Muscle of back (tissue), 11 donors: Measurements from ENCODE around the gene GULP1. TPM values are rescaled to one million over a fixed set of nuclear protein-coding genes. Genes with fewer than 3 reads are reported as not detected.
"Not testable (repeated sequence)": the region's sequence is repeated elsewhere in the genome, so short reads cannot be mapped to it uniquely, and the experiment has no call there.

Experiments
- DNase-seq, 3 donors: peaks; one replicate each; pipeline versions ENCODE4 v3.0.0 to v3.0.0-alpha.2; 2013
- polyA plus RNA-seq, 10 donors: library from polyadenylated mRNA; unstranded; fragments of 120-200 nt; gene quantifications; one replicate each; pipeline ENCODE4 v1.2.1, GENCODE V29; 2013; ENCODE audit not compliant: insufficient read length in 10 of 10

The GULP1 gene
- polyA plus RNA-seq, 10 donors: 20.1 to 25.3 (median 21.7) TPM

DNA sequence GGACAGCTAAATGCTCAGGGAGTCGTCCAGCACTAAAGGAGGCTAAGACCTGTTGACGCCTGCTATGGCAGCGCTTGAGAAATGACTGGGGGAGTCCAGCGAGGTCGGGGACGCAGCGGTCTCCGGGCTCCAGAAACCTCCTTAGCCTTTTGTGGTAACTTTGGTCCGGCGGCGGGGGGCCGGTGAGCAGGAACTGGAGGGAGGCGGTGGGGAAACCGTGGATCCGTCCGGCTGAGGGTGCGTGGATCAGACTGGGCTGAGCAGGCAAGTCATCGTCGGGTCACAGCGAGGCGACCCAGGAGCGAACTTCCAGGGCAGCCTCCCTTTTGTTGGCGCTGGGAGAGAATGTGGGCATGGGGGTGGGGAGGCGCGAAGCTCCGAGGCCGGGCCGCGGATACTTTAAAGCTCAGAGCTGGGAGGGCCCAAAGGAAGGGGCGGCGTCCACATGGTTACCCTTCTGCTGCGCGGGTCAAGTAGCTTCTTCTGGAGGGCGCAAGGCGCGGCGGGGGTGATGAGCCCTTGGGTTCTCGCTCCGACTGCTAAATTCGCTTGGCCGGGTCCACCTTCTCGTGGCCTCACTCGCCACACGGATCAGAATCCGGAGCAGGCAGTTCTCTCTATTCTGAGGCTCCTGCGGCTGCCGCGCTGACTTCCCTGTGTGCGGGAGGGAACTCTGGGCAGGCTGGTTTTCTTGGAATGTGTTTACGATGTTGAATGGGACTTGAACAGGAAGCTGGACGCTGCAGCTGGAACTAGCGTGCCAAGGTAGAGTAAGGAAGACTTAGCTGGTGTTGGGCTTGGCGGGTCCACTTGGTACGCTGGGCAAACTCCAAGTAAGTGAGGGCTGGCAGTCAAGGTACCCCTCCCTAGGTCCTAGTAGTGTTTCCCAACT lies 920 bp downstream of the GULP1 start:
- DNase-seq: peak; percentile 73 to 93 (median 80)

DNA sequence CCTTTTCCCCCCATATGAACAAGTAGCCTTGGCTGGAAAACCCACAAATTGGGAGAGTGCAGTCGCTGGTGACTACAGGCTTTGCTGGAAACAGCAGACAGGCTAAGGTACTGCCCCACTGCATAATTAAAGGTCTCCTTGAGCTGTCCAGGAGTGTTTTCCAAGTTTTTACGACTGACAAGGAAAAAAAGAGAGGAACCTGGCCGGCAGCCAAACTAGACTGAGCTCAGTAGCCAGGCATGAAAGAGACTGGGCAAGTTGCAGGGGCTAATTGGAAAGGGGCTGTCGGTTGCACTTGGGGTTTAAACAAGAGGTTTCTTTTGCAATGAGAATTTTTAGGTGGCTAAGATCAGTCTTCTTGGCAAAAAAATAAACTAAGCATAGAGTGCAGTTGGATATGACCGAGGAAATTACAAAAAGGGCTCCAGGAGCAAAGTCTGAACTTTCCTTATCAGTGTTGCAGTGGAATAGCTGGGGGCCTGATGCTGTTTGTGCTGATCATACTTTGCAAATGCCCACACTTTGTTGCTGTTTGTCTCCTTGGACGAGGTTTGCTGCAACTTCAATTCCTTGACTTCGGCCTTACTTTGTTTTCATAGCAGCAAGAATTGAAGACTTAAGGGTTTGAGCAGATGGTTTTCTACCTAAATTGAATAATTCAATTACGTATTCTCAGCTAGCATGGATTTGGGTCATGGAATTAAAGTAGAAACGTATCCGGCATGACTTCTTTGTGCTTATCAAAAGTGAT lies 2.1 kb downstream of the GULP1 start:
- peak; percentile 72 to 89 (median 76) for DNase-seq

GRCh38 chr2:188294352-188294926 lies 2.8 kb downstream of the GULP1 start:
- peak; percentile 24 to 58 (median 39) for DNase-seq

GRCh38 chr2:188295067-188295685 lies 3.5 kb downstream of the GULP1 start:
- DNase-seq: peak in 1 of 3 donors; percentile 20

- DNase-seq: no peak
Observed at GRCh38 chr2:188297978-188298377, 6.3 kb downstream of the GULP1 start.

GRCh38 chr2:188298937-188299371 lies 7.3 kb downstream of the GULP1 start:
- DNase-seq: not testable (repeated sequence)

DNA sequence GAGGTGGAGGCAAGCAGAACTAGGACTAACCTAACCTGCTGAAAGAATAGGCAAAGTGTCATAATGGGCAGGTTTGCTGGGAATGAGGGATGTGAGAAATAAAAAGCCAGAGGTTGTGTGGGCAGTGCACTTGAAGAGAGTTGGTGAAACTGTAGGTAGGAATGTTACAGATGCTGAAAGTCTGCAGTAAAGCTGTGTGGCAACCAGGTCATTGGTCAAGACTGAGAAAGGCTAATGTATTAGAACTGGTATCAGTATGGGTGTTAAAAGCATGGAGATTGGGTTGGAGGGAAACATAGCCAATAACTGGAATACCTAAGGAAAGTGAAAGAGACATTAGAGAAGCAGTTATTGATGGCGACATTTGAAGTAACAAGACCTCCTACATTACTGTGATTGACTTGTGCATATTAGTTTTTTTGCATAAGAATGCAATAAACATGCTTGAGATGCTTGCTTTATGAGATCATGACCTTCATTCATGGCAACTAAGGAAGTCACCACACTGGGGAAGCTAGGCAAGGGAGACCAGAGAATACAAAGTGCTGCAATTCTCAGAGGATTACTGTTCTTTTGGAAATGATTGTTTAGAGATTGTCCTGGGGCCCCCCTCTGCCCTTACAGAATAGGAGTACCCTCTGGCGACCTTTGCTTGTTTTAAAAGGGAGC lies 11.8 kb downstream of the GULP1 start:
- peak in 1 of 3 donors; percentile 59 for DNase-seq

GRCh38 chr2:188305271-188305670 lies 13.6 kb downstream of the GULP1 start:
- no peak for DNase-seq

DNA sequence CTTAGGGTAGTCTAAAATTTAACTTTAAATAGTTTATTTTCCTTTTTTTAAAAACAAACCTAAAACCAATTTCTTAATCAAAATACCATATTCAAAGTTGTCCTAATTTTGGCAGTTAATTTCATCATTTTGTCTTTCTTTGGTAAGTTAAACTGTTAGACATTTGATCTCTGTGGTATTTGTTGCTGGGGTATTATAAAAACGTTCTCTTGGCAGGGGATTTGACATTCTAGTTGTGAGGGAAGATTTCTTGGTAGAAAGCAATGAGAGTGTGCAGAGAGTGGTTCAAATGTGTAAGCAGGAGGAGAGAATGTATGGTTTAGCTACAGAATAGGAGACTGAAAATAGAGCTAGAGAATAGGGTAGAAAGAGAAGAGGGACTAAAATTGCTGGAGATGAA lies 14.6 kb downstream of the GULP1 start:
- no peak for DNase-seq

- peak in 1 of 3 donors; percentile 9 for DNase-seq
Observed at GRCh38 chr2:188307850-188308283, 16.2 kb downstream of the GULP1 start.

DNA sequence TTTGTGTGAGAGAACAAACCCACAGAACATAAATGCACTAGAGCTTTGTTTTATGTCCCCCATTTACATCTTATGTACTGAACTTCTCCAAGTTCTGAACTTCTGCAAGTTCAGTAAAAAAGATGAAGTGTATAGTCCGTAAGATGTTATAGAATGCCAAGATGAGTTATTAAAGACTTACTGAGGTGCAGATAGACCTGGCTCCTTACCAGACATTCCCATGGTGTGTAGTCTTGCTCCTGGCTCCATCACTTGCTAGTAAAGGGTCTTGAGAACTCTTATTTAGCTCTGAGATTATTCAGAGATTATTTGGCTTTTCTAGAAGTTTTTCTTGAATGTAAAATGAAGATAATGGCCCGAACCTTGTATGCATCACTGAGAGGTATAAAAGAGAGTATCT lies 16.8 kb downstream of the GULP1 start:
- DNase-seq: peak in 1 of 3 donors; percentile 14

DNA sequence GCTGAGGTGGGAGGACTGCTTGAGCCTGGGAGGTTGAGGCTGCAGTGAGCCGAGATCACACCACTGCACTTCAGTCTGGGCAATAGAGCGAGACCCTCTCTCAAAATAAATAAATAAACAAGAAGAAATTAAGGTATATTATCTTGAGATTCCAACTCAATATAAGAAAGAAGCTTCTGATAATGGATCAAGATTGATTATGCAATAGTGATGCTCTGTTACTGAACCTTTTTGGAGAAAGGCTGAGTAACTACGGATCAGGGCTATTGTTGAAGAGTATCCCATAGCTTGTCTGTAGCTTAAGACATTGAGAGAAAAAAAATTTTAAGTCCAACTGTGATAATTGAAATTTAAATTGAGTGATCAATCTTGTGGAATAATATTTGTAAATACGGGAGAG lies 17.7 kb downstream of the GULP1 start:
- no peak for DNase-seq

GRCh38 chr2:188314314-188315054 lies 22.8 kb downstream of the GULP1 start:
- no peak for DNase-seq

DNA sequence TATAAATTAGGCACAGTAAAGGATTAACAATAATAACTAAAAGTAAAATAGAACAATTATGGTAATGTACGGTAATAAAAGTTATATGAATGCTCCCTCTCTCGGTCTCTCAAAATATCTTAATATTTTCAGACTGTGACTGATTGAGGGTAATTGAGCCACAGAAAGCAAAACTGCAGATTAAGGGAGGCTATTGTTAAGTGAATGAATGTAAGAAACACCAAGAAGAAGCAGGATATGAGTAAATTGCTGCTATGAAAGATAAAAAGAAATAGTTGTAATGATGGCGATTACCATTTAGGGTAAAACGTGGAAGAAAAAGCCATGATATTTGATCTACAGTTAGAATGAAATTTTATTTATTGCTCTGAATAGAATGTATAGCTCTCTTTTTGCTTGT lies 24.1 kb downstream of the GULP1 start:
- no peak for DNase-seq

- DNase-seq: no peak
Observed at GRCh38 chr2:188316342-188316741, 24.7 kb downstream of the GULP1 start.

DNA sequence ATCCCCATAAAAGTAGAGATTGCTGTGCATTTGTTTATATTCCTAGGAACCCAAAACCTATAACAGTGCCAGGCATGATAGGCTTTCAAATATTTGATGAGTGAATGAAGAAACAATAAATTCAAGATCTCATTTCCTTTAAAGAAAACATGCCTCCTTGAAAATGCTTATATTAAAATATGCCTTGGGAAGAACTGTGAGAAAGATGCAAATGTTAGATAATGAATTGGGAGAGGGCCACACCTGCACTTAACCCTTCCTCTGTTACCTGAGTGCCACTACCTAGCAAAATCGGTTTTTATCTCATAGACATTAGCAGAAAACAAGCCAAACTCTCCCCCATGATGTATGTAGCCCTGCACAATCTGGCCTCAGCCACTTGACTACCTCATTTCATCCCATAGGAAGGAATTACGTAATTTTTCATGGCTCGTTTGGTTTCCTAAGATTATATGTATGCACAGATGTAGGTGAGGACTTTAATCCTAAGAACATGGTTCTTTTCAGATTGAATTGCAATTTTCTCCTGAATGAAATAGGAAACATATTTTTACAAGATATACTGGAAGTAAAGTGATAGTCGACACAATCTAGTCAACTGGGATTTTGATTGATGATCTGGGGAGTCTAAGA lies 25.2 kb downstream of the GULP1 start:
- DNase-seq: no peak

DNA sequence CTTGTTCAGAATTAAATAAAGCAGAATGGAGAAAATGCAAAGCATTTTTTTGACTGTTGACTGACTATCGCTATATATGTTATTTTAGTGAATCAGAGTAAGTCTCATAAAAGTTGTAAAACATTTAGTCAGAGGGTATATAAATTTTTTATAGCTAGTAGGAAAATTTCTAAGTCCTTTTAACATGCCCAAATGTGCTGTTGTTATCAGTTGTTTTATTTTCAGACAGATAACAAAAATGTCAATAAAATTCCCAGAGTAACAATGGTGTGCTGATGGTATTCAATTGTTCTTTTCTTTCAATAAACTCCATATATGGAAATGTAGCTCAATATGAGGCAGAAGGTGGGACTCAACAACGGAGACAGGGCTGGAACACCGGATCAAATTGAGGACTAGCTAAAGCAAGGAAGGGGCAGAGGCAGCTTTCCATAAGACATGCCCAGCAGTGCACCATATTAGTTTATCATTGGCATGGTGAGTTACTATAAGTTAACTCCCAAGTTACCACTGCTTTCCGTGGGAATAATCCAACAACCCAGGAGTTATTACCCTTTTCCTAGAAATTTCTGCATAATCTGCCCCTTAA lies 26.6 kb downstream of the GULP1 start:
- DNase-seq: no peak

GRCh38 chr2:188319838-188320237 lies 28.2 kb downstream of the GULP1 start:
- DNase-seq: no peak

GRCh38 chr2:188320861-188321260 lies 29.2 kb downstream of the GULP1 start:
- no peak for DNase-seq
